Nephron (organoid): Measurements from ENCODE around the gene JPH4.

Experiments
- H3K27ac Mint-ChIP-seq, 3 experiments: 2 replicates each; pipeline ENCODE4 v1.8.0; 2020; ENCODE audit warnings: mixed read lengths in 3 of 3, mild to moderate bottlenecking in 2 of 3, moderate library complexity in 1 of 3
- H3K27me3 Mint-ChIP-seq: 2 replicates; pipeline ENCODE4 v1.8.0; 2021; ENCODE audit warnings: low read depth, mild to moderate bottlenecking, moderate library complexity, mixed read lengths
- H3K36me3 Mint-ChIP-seq: 2 replicates; pipeline ENCODE4 v1.8.0; 2020; ENCODE audit warnings: low read depth, mixed read lengths
- H3K4me1 Mint-ChIP-seq: 2 replicates; pipeline ENCODE4 v1.8.0; 2020; ENCODE audit warnings: mixed read lengths
- H3K4me3 Mint-ChIP-seq, 3 experiments: 2 replicates each; pipeline ENCODE4 v1.8.0; 2020; ENCODE audit warnings: mild to moderate bottlenecking in 3 of 3, mixed read lengths in 3 of 3, moderate library complexity in 2 of 3
- H3K9me3 Mint-ChIP-seq: 2 replicates; pipeline ENCODE4 v1.8.0; 2020; ENCODE audit warnings: mixed read lengths
- TF ChIP-seq, protein P1 (sequence below), 3 experiments: fragments of 200-600 bp; sonication (generic); IDR thresholded peaks; one replicate each; pipeline ENCODE4 v1.5.0; 2021; ENCODE audit warnings: antibody characterized with exemption in 3 of 3; ENCODE audit not compliant: unreplicated experiment in 3 of 3

The JPH4 gene

DNA sequence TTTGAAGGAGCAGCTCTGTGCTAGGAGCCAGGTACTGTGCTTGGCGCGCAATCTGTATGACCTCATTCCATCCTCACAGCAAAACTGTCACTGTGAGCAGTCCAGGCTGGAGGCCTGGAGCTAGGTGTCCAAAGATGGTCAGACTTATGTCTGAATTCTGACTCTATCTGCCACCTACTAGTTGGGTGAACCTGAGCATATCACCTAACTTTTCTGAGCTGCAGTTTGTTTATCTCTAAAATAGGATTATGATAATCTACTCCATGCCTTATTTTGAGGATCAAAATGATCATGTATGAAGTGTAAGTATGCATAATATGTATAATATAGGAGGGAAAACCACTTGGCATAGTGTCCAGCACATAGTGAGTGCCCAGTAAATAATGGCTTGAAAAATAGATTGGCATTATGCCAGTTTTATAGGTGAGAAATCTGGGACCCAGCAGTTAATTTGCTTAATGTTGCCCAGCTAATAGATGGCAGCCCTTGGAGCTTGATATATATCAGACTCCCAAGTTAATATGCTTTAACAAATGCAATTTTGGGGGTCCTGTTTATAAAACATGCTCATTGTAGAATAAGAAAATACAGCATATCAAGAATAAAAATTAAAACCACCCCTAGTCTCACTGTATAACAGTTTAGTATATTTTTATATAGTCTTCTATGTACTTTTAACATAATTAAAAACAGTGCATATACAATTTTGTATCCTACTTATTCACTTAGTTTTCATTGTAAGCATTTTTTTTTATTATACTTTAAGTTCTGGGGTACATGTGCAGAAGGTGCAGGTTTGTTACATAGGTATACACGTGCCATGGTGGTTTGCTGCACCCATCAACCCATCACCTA is 4.5 kb upstream of the JPH4 start:
- no peaks in the 10 kb centered on the region for H3K36me3 Mint-ChIP-seq
- peaks cover 44% of the 10 kb centered on the region for H3K27me3 Mint-ChIP-seq
- no peak overlapping the region for H3K4me3 Mint-ChIP-seq
- H3K9me3 Mint-ChIP-seq, result peaks cover 9% of the 10 kb centered on the region
- H3K4me1 Mint-ChIP-seq, result peaks cover 11% of the 10 kb centered on the region
- no peak overlapping the region for H3K27ac Mint-ChIP-seq
- TF ChIP-seq, protein P1, sequence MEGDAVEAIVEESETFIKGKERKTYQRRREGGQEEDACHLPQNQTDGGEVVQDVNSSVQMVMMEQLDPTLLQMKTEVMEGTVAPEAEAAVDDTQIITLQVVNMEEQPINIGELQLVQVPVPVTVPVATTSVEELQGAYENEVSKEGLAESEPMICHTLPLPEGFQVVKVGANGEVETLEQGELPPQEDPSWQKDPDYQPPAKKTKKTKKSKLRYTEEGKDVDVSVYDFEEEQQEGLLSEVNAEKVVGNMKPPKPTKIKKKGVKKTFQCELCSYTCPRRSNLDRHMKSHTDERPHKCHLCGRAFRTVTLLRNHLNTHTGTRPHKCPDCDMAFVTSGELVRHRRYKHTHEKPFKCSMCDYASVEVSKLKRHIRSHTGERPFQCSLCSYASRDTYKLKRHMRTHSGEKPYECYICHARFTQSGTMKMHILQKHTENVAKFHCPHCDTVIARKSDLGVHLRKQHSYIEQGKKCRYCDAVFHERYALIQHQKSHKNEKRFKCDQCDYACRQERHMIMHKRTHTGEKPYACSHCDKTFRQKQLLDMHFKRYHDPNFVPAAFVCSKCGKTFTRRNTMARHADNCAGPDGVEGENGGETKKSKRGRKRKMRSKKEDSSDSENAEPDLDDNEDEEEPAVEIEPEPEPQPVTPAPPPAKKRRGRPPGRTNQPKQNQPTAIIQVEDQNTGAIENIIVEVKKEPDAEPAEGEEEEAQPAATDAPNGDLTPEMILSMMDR (IDR thresholded peaks at IDR 0.05; ENCODE audit: unreplicated experiment in 3 of 3), result no peak

DNA sequence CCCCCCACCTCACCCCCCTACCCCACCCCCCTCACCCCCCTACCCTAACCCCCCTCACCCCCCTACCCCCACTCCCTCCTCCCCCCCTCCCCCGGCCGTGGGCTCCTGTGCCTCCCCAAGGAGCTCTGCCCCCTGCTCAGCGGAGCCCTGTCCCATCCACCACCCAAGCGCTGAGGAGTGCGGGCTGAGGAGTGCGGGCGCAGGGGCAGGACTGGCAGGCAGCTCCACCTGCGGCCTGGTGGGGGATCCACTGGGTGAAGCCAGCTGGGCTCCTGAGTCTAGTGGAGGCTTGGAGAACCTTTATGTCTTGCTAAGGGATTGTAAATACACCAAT is 2.3 kb upstream of the JPH4 start:
- H3K36me3 Mint-ChIP-seq, result no peaks in the 10 kb centered on the region
- H3K27ac Mint-ChIP-seq, result peak overlapping the region in 2 of 3 experiments; percentile 77 to 87
- H3K27me3 Mint-ChIP-seq, result peaks cover 54% of the 10 kb centered on the region
- TF ChIP-seq, protein P1 (IDR thresholded peaks at IDR 0.05; ENCODE audit: unreplicated experiment in 3 of 3), result no peak
- peaks cover 17% of the 10 kb centered on the region for H3K4me1 Mint-ChIP-seq
- peaks cover 3% of the 10 kb centered on the region for H3K9me3 Mint-ChIP-seq
- H3K4me3 Mint-ChIP-seq, result peak overlapping the region in 2 of 3 experiments; percentile 5 to 64

DNA sequence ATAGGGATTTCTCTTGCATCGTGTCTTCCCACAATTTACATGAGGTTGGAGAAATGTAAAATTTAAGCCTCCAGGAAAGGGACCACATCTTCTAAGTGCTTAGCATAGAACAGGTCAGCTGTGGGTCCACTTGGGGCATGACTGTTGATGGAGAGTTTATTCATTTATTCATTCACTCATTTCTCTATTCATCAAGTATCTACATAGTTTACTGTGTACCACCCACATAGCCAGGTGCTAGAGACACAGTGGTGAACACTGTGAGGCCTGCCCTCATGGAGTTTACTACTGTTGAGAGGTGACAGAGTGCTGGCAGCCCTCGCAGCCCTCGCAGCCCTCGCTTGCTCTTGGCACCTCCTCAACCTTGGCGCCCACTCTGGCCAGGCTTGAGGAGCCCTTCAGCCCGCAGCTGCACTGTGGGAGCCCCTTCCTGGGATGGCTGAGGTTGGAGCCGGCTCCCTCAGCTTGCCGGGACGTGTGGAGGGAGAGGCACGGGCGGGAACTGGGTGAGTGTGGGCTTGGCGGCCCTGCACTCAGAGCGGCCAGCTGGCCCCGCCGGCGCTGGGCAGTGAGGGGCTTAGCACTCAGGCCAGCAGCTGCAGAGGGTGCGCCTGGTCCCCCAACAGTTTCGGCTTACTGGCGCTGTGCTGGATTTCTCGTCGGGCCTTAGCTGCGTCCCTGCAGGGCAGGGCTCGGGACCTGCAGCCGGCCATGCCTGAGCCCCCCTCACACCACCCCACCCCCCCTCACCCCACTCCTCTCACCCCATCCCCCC is 1.7 kb upstream of the JPH4 start:
- Mint-ChIP-seq H3K4me1 (peaks cover 18% of the 10 kb centered on the region), H3K36me3 (peaks cover 2% of the 10 kb centered on the region), H3K9me3 (no peaks in the 10 kb centered on the region), H3K27me3 (peaks cover 55% of the 10 kb centered on the region), H3K27ac (peak overlapping the region in 1 of 3 experiments; percentile 96), H3K4me3 (no peak overlapping the region)
- TF ChIP-seq, protein P1 (IDR thresholded peaks at IDR 0.05; ENCODE audit: unreplicated experiment in 3 of 3), result no peak

DNA sequence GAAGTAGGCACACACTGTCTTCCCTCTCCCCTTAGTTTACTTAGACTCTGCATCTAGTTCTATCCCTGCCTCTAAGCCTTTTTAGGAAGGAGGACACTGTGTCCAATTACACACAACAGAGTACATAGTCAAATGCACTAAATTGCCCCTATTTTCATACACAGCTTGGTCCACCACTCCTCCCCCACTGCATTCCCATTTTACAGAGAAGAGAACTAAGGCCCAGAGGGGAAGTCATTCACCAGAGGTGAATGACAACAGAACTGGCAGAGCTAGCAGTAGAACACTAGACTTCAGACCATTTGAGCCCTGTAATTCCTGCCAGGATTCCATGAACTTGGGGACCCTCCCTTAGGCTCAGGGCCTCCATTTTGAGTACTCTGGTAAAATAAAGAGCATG is 1.1 kb upstream of the JPH4 start:
- no peaks in the 10 kb centered on the region for H3K9me3 Mint-ChIP-seq
- peaks cover 24% of the 10 kb centered on the region for H3K4me1 Mint-ChIP-seq
- TF ChIP-seq, protein P1 (IDR thresholded peaks at IDR 0.05; ENCODE audit: unreplicated experiment in 3 of 3), result no peak
- H3K27ac Mint-ChIP-seq, result peak overlapping the region; percentile 94 to 99 (median 96)
- peaks cover 61% of the 10 kb centered on the region for H3K27me3 Mint-ChIP-seq
- H3K4me3 Mint-ChIP-seq, result peak overlapping the region; percentile 66 to 89 (median 87)
- H3K36me3 Mint-ChIP-seq, result peaks cover 8% of the 10 kb centered on the region

DNA sequence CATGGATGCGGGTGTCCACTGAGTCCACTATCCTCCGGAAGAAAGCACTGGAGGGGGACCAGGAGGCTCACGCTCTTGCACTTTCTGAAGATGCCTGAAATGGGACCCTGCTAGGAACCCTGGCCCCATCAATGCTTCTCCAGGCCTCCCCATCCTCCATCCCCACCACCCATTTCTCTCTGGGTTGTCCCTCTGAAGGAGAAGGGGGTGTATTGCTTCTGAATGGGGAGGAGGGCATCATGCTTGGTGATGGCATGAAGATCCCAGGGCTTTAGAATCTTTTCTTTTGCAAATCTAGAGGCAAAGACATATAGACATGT is 681 bp upstream of the JPH4 start:
- H3K36me3 Mint-ChIP-seq, result peaks cover 9% of the 10 kb centered on the region
- H3K4me1 Mint-ChIP-seq, result peaks cover 24% of the 10 kb centered on the region
- TF ChIP-seq, protein P1 (IDR thresholded peaks at IDR 0.05; ENCODE audit: unreplicated experiment in 3 of 3), result no peak

More for the DNA sequence above, 681 bp upstream of the JPH4 start:
- Mint-ChIP-seq H3K27me3 (peaks cover 63% of the 10 kb centered on the region), H3K4me3 (peak overlapping the region; percentile 87 to 95 (median 89)), H3K9me3 (no peaks in the 10 kb centered on the region), H3K27ac (peak overlapping the region; percentile 94 to 99 (median 96))
